Kidney epithelial cell (primary cell): ENCODE data around the gene LRFN2. TPM values are rescaled to one million over a fixed set of nuclear protein-coding genes. Genes with fewer than 3 reads are reported as not detected.

Source experiments
- DNase-seq: peaks from one replicate; pipeline ENCODE4 v3.0.0-alpha.2; 2010; ENCODE audit warnings: low read depth
- H3K27me3 ChIP-seq: 2 replicates; pipeline ENCODE4 v1.6.0; 2011; ENCODE audit warnings: low read length; ENCODE audit not compliant: control insufficient read depth, insufficient read depth
- H3K36me3 ChIP-seq: 2 replicates; pipeline ENCODE4 v1.5.1; 2011; ENCODE audit warnings: low read length; ENCODE audit not compliant: control insufficient read depth, insufficient read depth
- H3K4me3 ChIP-seq: 2 replicates; pipeline ENCODE4 v1.5.1; 2011; ENCODE audit warnings: low read depth, mild to moderate bottlenecking, control low read depth, low read length
- total RNA-seq: library from RNA; depleted of rRNA; stranded (reverse); fragments of >200 nt; gene quantifications from 2 replicates; pipeline ENCODE4 v1.2.3, GENCODE V29; 2015
- TF ChIP-seq, protein P1 (sequence below): IDR thresholded peaks from 2 replicates; pipeline ENCODE4 v1.5.1; 2011; ENCODE audit warnings: mild to moderate bottlenecking, moderate library complexity, low read length, control low read depth, inconsistent platforms; ENCODE audit not compliant: insufficient read depth, poor library complexity, severe bottlenecking

Gene LRFN2
- total RNA-seq, 1 donor from 2014 or later: not detected

DNA sequence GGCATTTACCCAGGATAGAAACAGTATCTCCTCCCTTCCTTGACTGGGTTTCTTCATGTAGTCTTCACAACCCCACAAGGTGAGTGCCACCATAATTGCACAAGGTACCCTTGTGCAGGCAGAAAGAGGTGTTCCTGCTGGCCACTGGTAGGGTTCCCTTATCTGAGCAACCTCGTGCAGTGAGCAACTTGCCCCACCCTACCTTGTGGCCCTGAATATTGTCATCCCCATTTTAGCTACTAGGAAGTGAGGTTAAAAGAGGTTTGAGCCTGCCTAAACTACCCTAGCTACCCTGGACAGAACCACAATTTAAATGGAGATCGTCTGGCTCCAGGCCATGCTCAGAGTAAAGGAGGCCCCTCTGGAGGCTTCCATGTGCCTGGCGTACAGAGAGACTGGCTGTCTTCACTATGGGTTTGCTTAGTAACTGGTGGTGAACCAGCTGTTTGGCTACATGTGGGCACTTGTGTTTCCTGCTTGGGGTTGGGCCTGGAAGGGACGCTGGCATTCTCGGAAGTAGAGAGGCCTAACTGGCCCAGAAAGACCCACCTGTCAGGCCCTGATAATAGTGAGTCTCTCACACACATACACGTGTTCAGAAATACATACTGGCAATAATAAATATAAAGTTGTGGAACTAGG is 148.8 kb downstream of the LRFN2 start:
- TF ChIP-seq, protein P1, sequence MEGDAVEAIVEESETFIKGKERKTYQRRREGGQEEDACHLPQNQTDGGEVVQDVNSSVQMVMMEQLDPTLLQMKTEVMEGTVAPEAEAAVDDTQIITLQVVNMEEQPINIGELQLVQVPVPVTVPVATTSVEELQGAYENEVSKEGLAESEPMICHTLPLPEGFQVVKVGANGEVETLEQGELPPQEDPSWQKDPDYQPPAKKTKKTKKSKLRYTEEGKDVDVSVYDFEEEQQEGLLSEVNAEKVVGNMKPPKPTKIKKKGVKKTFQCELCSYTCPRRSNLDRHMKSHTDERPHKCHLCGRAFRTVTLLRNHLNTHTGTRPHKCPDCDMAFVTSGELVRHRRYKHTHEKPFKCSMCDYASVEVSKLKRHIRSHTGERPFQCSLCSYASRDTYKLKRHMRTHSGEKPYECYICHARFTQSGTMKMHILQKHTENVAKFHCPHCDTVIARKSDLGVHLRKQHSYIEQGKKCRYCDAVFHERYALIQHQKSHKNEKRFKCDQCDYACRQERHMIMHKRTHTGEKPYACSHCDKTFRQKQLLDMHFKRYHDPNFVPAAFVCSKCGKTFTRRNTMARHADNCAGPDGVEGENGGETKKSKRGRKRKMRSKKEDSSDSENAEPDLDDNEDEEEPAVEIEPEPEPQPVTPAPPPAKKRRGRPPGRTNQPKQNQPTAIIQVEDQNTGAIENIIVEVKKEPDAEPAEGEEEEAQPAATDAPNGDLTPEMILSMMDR: no peak
- Histone ChIP-seq H3K36me3 (no peaks in the 10 kb centered on the region), H3K4me3 (no peak overlapping the region), H3K27me3 (no peaks in the 10 kb centered on the region)
- no peak for DNase-seq

DNA sequence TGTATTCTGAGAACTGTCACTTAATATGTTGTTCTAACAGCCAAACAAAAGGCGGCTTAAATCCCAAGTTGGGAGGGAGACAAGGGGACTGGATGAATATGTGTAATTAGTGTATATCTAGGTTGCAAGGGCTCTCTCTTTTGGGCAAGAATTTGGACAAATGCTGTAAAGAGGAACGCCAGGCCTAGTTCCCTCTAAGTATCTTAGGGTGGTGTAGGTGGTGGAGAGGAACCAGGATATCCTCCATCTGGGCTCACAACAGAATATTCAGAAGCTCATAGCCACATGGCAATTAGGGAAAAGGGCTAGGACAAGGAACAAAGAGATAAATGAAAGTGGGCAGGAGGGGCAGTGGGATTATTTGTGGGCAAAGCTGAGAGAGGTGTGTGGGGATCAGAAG is 149.5 kb downstream of the LRFN2 start:
- DNase-seq: no peak
- H3K36me3 ChIP-seq: no peaks in the 10 kb centered on the region
- TF ChIP-seq, protein P1: no peak

DNA sequence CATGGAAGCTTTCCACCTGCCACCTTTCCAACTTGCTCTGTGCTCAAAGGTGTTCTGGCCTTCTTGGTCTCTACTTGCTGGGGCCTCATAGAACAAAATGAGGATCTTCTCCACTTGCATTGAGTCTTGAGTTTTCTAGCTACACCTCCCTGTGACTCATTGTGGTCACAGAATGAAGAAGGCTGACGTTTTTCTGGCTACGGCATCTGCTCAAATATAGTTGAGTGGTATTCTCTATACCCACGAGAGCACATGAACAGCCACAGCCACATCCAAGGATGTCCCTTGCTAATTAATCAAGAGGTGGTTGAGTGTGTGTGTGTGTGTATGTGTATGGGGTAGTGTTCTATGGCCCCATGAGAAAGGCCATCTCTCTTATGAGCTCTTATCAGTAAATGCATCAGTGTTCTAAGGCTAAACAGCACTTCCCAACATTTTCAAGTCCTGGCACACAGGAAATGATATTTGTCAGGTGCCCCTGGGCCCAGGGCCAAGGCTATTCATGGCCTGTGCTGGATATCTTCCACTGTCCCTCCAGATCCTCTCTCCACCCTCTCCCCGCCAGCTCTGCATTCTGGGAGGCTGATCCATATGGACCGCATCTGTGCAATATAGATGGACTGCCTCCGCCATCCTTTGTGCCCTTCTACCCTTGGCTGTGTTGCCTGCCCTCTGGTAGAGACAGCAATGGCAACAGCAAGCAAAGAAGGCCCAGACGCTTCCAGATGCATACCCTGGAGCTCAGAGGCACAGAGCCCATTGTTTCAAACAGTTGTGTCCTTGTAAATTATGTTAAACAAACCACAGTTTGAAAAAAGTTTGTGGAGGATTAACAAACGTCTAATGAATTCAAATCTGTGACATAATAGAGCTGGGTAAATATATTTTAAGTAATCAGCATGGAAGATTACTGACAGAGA is 150.2 kb downstream of the LRFN2 start:
- TF ChIP-seq, protein P1: no peak

More for the DNA sequence above, 149.5 kb downstream of the LRFN2 start:
- Histone ChIP-seq H3K4me3 (no peak overlapping the region), H3K27me3 (no peaks in the 10 kb centered on the region)

DNA sequence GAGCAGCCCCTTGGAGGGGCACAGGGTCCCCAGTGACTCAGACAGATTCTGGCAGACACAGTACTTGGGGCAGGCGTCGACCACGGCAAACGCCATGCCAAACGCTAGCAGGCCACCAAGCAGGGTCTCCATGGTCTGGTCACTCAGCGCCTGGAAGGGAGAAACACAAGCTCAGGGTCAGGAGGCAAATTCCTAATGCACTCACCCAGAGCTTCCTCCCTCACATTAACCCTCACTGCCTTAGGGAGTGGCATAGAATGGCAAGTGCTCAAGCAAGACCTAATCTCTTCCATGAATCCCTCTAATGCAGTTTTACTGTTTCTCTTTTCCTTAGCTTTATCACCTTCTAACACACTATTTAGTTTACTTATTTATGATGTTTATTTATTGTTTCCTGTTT is 154.2 kb downstream of the LRFN2 start:
- no peaks in the 10 kb centered on the region for H3K36me3 ChIP-seq
- DNase-seq: no peak
- no peak overlapping the region for H3K4me3 ChIP-seq
- H3K27me3 ChIP-seq: no peaks in the 10 kb centered on the region
- TF ChIP-seq, protein P1: no peak

More for the DNA sequence above, 150.2 kb downstream of the LRFN2 start:
- Histone ChIP-seq H3K27me3 (no peaks in the 10 kb centered on the region), H3K36me3 (no peaks in the 10 kb centered on the region), H3K4me3 (no peak overlapping the region)
- DNase-seq: no peak

DNA sequence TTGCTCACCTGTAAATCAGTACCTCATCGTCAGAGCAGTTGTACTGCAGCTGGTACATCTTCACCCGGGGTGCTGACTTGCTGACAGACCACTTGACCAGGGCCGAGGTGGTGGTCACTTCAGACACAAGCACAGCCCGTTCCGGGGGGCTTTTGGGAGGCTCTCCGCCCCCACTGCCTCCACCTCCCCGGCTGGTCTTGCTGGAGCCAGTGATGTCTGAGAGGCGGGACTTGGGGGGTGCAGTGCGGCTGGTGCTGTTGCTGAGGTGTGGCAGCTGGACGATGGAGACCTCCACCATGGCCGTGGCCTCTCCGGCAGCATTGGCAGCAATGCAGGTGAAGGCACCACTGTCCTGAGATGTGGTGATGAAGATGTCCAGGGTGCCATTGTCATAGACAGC is 155.5 kb downstream of the LRFN2 start:
- Histone ChIP-seq H3K4me3 (no peak overlapping the region), H3K27me3 (no peaks in the 10 kb centered on the region), H3K36me3 (no peaks in the 10 kb centered on the region)
- no peak for DNase-seq
- TF ChIP-seq, protein P1: no peak
